Psoas muscle (tissue), 8 donors: Measurements from ENCODE around the gene CLCN2. TPM values are rescaled to one million over a fixed set of nuclear protein-coding genes. Genes with fewer than 3 reads are reported as not detected.

Source experiments
- ATAC-seq, 4 donors: fragments of 200-7000 bp; cut with Tn5 transposase; one replicate each; pipeline ENCODE4 v1.9.1; 2020; ENCODE audit warnings: moderate library complexity in 3 of 4, mild to moderate bottlenecking in 2 of 4
- DNase-seq, 2 donors: peaks; one replicate each; pipeline ENCODE4 v3.0.0-alpha.2; 2020
- H3K27ac ChIP-seq: fragments of 200-600 bp; one replicate; pipeline ENCODE4 v1.8.0; 2022
- H3K27me3 ChIP-seq, 3 donors: fragments of 200-600 bp in 1 of 3; one replicate each; pipeline versions ENCODE4 v1.6.1 to v1.8.0; 2013 to 2022; ENCODE audit warnings: low read length in 2 of 3, mild to moderate bottlenecking in 2 of 3, moderate library complexity in 1 of 3; ENCODE audit not compliant: insufficient read depth in 3 of 3
- H3K36me3 ChIP-seq, 2 donors: fragments of 200-600 bp in 1 of 2; one replicate each; pipeline versions ENCODE4 v1.6.1 to v1.8.0; 2013 to 2022; ENCODE audit warnings: low read depth in 1 of 2, mild to moderate bottlenecking in 1 of 2, moderate library complexity in 1 of 2; ENCODE audit not compliant: insufficient read depth in 1 of 2
- H3K4me1 ChIP-seq: fragments of 200-600 bp; one replicate; pipeline ENCODE4 v1.8.0; 2022
- H3K4me3 ChIP-seq: fragments of 200-600 bp; one replicate; pipeline ENCODE4 v1.8.0; 2022; ENCODE audit warnings: mild to moderate bottlenecking
- H3K9me3 ChIP-seq: fragments of 200-600 bp; one replicate; pipeline ENCODE4 v1.8.0; 2022
- WGBS, 3 donors: extraction: QIAGEN DNeasy Blood & Tissue Kit; methylation state at CpG; one replicate each; pipeline versions ENCODE4 v1.1.6 to v1.1.7; 2013; 5-methylcytosine and 5-hydroxymethylcytosine counted together
- intact Hi-C, 2 donors: fragments of 100-400 bp; cut with DNase I; formaldehyde crosslinking; loops; one replicate each; pipeline versions ENCODE4 v1.11.0 to v1.14.2; 2022
- polyA plus RNA-seq, 3 donors: library from polyadenylated mRNA; stranded (reverse); fragments of 200-250 nt; gene quantifications; one replicate each; pipeline ENCODE4 v1.2.3, GENCODE V29; 2013
- total RNA-seq, 4 donors: library from RNA; stranded (reverse); fragmentation: NEBNext Ultra II Directional in 2 of 4; extraction: Animal tissue kit (Norgen Biotek cat#: 25700) in 2 of 4; gene quantifications; one replicate each; pipeline versions ENCODE4 v1.2.1 to v1.2.4, GENCODE V29; 2021 to 2023
- TF ChIP-seq, protein P1 (sequence below): fragments of 200-600 bp; IDR thresholded peaks from one replicate; pipeline ENCODE4 v1.8.0; 2022; ENCODE audit warnings: antibody characterized with exemption
- donor health status: healthy with polysubstance abuse.
- donor health status: DM: no; HTN: no; CAD: no; lungs with moderate emphysema.
- donor health status: Bipolar disorder and iron deficiency.
- donor health status: healthy.
- donor health status: DM: yes; HTN: yes; CAD: no.
- donor health status: DM: no; HTN: no; CAD: no.
- donor health status: DM: no; HTN: no; CAD: no.
- donor health status: DM: yes; HTN: yes; CAD: no.

The CLCN2 gene
- total and polyA plus RNA-seq, 7 donors = 0.64 to 2.8 (median 1.6) TPM

DNA sequence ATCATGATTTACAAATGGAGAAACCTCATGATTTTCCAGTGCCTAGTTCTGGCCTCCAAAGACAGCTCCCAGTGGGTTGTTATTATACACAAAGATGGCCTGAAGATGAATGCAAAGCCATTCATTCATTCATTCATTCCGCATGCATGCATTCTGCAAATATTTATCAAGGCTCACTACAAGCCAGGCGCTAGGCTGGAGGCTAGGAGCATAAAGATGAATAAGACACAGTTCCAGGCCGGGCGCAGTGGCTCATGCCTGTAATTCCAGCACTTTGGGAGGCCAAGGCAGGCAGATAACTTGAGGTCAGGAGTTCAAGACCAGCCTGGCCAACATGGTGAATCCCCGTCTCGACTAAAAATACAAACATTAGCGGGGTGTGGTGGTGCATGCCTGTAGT lies 64.8 kb downstream of the CLCN2 start:
- WGBS, 3 donors = 78 to 90% (median 79%) methylated on average over 7 of the region's 7 CpGs
- Histone ChIP-seq H3K4me3 (no peak overlapping the region), H3K27me3 (no peaks in the 10 kb centered on the region), H3K36me3 (peaks cover 9 to 19% of the 10 kb centered on the region in 2 donors), H3K27ac (no peak overlapping the region), H3K4me1 (peaks cover 23% of the 10 kb centered on the region), H3K9me3 (no peaks in the 10 kb centered on the region)
- intact Hi-C loops = loop anchor here in 1 of 2 donors (5.0 kb wide), 1 partner anchor 159 kb away; the partner anchor contains the start of gene EIF2B5
- DNase-seq = no peak
- no peak for ATAC-seq
- TF ChIP-seq, protein P1, sequence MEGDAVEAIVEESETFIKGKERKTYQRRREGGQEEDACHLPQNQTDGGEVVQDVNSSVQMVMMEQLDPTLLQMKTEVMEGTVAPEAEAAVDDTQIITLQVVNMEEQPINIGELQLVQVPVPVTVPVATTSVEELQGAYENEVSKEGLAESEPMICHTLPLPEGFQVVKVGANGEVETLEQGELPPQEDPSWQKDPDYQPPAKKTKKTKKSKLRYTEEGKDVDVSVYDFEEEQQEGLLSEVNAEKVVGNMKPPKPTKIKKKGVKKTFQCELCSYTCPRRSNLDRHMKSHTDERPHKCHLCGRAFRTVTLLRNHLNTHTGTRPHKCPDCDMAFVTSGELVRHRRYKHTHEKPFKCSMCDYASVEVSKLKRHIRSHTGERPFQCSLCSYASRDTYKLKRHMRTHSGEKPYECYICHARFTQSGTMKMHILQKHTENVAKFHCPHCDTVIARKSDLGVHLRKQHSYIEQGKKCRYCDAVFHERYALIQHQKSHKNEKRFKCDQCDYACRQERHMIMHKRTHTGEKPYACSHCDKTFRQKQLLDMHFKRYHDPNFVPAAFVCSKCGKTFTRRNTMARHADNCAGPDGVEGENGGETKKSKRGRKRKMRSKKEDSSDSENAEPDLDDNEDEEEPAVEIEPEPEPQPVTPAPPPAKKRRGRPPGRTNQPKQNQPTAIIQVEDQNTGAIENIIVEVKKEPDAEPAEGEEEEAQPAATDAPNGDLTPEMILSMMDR = no peak

Other genes starting within 250 kb of the CLCN2 start
- gene EIF2B5, start 226.2 kb downstream of the CLCN2 start, total RNA-seq = 10 to 100 TPM; 44.0 to 55.1 (median 50.0) TPM
- 100 to 1,000 TPM in 1 of 3 donors, 10 to 100 TPM in 2; 61.4 to 101 (median 80.3) TPM for gene EIF2B5, start 226.2 kb downstream of the CLCN2 start, polyA plus RNA-seq
- gene DVL3, start 206.2 kb downstream of the CLCN2 start, total RNA-seq = 10 to 100 TPM; 46.7 to 57.2 (median 47.7) TPM
- 10 to 100 TPM; 32.3 to 57.6 (median 36.1) TPM for gene DVL3, start 206.2 kb downstream of the CLCN2 start, polyA plus RNA-seq
- gene AP2M1, start 186.8 kb downstream of the CLCN2 start, total RNA-seq = 100 to 1,000 TPM; 157 to 178 (median 165) TPM
- 100 to 1,000 TPM; 166 to 299 (median 285) TPM for gene AP2M1, start 186.8 kb downstream of the CLCN2 start, polyA plus RNA-seq
- gene ABCF3, start 175.4 kb downstream of the CLCN2 start, total RNA-seq = 10 to 100 TPM; 44.1 to 93.0 (median 72.7) TPM
- 100 to 1,000 TPM in 1 of 3 donors, 10 to 100 TPM in 2; 68.5 to 108 (median 79.3) TPM for gene ABCF3, start 175.4 kb downstream of the CLCN2 start, polyA plus RNA-seq
- gene VWA5B2, start 132.0 kb downstream of the CLCN2 start, total RNA-seq = under 1 TPM in 1 of 4 donors, not detected in 3; 0.26 TPM
- gene VWA5B2, start 132.0 kb downstream of the CLCN2 start, polyA plus RNA-seq = under 1 TPM; 0.03 to 0.06 (median 0.04) TPM
- gene ALG3, start 112.6 kb downstream of the CLCN2 start, total RNA-seq = 10 to 100 TPM; 15.8 to 36.7 (median 28.8) TPM
- 10 to 100 TPM; 37.5 to 93.7 (median 38.3) TPM for gene ALG3, start 112.6 kb downstream of the CLCN2 start, polyA plus RNA-seq
- gene EEF1AKMT4, start 111.9 kb downstream of the CLCN2 start, total RNA-seq = 1 to 10 TPM; 1.8 to 8.2 (median 6.2) TPM
- gene EEF1AKMT4, start 111.9 kb downstream of the CLCN2 start, polyA plus RNA-seq = 10 to 100 TPM in 2 of 3 donors, 1 to 10 TPM in 1; 9.0 to 25.5 (median 10.1) TPM
- not detected for gene CAMK2N2, start 100.1 kb downstream of the CLCN2 start, total RNA-seq
- gene CAMK2N2, start 100.1 kb downstream of the CLCN2 start, polyA plus RNA-seq = under 1 TPM in 2 of 3 donors, not detected in 1; 0.01 to 0.52 TPM
- not detected for gene ECE2, start 85.6 kb downstream of the CLCN2 start, total RNA-seq
- not detected for gene ECE2, start 85.6 kb downstream of the CLCN2 start, polyA plus RNA-seq
- gene PSMD2, start 62.4 kb downstream of the CLCN2 start, total RNA-seq = 100 to 1,000 TPM; 338 to 440 (median 424) TPM
- gene PSMD2, start 62.4 kb downstream of the CLCN2 start, polyA plus RNA-seq = 100 to 1,000 TPM; 344 to 898 (median 873) TPM
- gene EIF4G1, start 47.0 kb downstream of the CLCN2 start, total RNA-seq = 100 to 1,000 TPM; 448 to 726 (median 633) TPM
- gene EIF4G1, start 47.0 kb downstream of the CLCN2 start, polyA plus RNA-seq = 100 to 1,000 TPM; 395 to 787 (median 628) TPM
- gene FAM131A, start 24.0 kb downstream of the CLCN2 start, total RNA-seq = 10 to 100 TPM; 12.6 to 20.3 (median 13.9) TPM
- 10 to 100 TPM; 12.9 to 26.8 (median 20.2) TPM for gene FAM131A, start 24.0 kb downstream of the CLCN2 start, polyA plus RNA-seq
- 10 to 100 TPM; 21.2 to 33.2 (median 28.6) TPM for gene POLR2H, start 105 bp upstream of the CLCN2 start, total RNA-seq
- gene POLR2H, start 105 bp upstream of the CLCN2 start, polyA plus RNA-seq = 100 to 1,000 TPM in 1 of 3 donors, 10 to 100 TPM in 2; 41.6 to 117 (median 62.8) TPM
- gene THPO, start 16.6 kb upstream of the CLCN2 start, total RNA-seq = 1 to 10 TPM in 2 of 4 donors, under 1 TPM in 2; 0.79 to 3.0 (median 1.3) TPM
- 1 to 10 TPM in 1 of 3 donors, under 1 TPM in 2; 0.49 to 1.2 (median 0.55) TPM for gene THPO, start 16.6 kb upstream of the CLCN2 start, polyA plus RNA-seq
- gene CHRD, start 18.4 kb upstream of the CLCN2 start, total RNA-seq = 10 to 100 TPM in 1 of 4 donors, 1 to 10 TPM in 3; 4.1 to 10.5 (median 6.3) TPM
- gene CHRD, start 18.4 kb upstream of the CLCN2 start, polyA plus RNA-seq = 1 to 10 TPM; 2.5 to 5.2 (median 5.1) TPM
- gene EPHB3, start 200.2 kb upstream of the CLCN2 start, total RNA-seq = 1 to 10 TPM in 2 of 4 donors, under 1 TPM in 2; 0.34 to 1.6 (median 0.92) TPM
- gene EPHB3, start 200.2 kb upstream of the CLCN2 start, polyA plus RNA-seq = under 1 TPM; 0.08 to 0.69 (median 0.36) TPM